ENCODE measurements around the gene NPPA.

GRCh38 chr1:11877074-11877473 lies 29.5 kb upstream of the NPPA start:
- TF ChIP-seq CTCF (IDR thresholded peaks at IDR 0.05 in 4 of 5, conservative IDR thresholded peaks at IDR 0.05 in 1 of 5): no peak
- no peak for TF ChIP-seq POLR2A (IDR thresholded peaks at IDR 0.05)

Data from gastrocnemius medialis (tissue), 4 donors.